Activated T-cell treated with anti-CD3 and anti-CD28 coated beads, Interleukin-2, amount 50 U/mL, for 4 hours (primary cell): Measurements from ENCODE around the gene KLF16. TPM values are rescaled to one million over a fixed set of nuclear protein-coding genes. Genes with fewer than 3 reads are reported as not detected.

Source experiments
- total RNA-seq, 3 donors: library from RNA; stranded (reverse); gene quantifications; one replicate each; pipeline ENCODE4 v1.2.1, GENCODE V29; 2021

The KLF16 gene
- total RNA-seq, 3 donors from 2014 or later, result 64.0 to 71.0 (median 69.1) TPM

Other genes with a start within 250 kb of the KLF16 start
- 100 to 1,000 TPM; 144 to 184 (median 153) TPM for gene TCF3, start 211.0 kb downstream of the KLF16 start, total RNA-seq
- not detected for gene ONECUT3, start 110.1 kb downstream of the KLF16 start, total RNA-seq
- gene ATP8B3, start 51.3 kb downstream of the KLF16 start, total RNA-seq, result under 1 TPM; 0.37 to 0.66 (median 0.43) TPM
- 10 to 100 TPM; 91.5 to 95.0 (median 94.4) TPM for gene REXO1, start 15.1 kb downstream of the KLF16 start, total RNA-seq
- 100 to 1,000 TPM; 109 to 135 (median 117) TPM for gene ABHD17A, start 21.9 kb upstream of the KLF16 start, total RNA-seq
- 1 to 10 TPM; 7.3 to 7.8 (median 7.7) TPM for gene ADAT3, start 41.8 kb upstream of the KLF16 start, total RNA-seq
- 10 to 100 TPM; 37.2 to 40.3 (median 39.4) TPM for gene SCAMP4, start 41.8 kb upstream of the KLF16 start, total RNA-seq
- 10 to 100 TPM; 52.7 to 60.6 (median 59.0) TPM for gene CSNK1G2, start 77.6 kb upstream of the KLF16 start, total RNA-seq
- gene BTBD2, start 152.1 kb upstream of the KLF16 start, total RNA-seq, result 10 to 100 TPM; 12.6 to 17.2 (median 14.4) TPM
- 100 to 1,000 TPM; 122 to 130 (median 128) TPM for gene MKNK2, start 187.7 kb upstream of the KLF16 start, total RNA-seq
- gene MOB3A, start 232.7 kb upstream of the KLF16 start, total RNA-seq, result 100 to 1,000 TPM; 128 to 137 (median 137) TPM
- gene IZUMO4, start 233.3 kb upstream of the KLF16 start, total RNA-seq, result 1 to 10 TPM; 3.4 to 4.6 (median 4.2) TPM